ENCODE data around the gene FLNA. TPM values are rescaled to one million over a fixed set of nuclear protein-coding genes. Genes with fewer than 3 reads are reported as not detected.

Gene FLNA
- total RNA-seq, 1 experiment from 2014 or later = 409 TPM

DNA sequence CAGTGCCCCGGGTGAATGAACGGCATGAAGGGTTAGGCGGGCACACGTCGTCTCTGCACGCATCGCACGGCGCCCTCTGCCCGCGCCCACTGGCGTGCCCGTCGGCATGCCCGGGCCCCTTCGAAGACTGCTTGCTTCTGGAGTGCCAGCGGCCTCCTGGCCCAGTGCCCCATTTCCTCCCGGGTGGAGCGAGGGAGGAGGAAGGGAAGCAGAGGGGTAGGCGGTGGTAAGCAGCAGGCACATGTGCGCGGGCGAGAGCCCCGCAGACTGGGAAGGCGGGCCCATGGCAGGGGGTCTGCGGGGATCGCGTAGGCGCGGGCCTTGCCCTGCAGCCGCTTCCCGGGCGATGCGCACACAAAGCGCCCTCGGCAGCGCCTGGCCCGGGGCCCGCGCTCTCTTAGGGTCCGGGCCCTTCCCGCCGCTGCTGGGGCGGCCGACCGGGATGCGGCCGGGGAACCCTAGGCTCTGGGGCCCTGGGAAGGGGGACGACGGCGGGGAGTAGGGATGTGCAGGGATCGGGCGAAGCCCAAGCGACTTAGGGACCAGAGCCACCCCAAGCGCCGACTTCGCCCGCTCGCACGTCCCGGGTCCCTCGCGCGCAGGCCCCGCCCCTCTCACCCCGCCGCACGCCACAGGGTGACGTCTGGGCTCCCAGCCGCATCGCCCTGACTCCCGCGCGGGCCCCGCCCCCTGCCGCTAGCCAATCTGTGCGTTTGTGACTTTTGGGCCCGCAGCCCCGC, 3.8 kb upstream of the FLNA start:
- peak; percentile 60 for DNase-seq (ENCODE audit: low spot score)

- no peak for DNase-seq (ENCODE audit: low spot score)
Measured at GRCh38 chrX:154376774-154377173, 2.3 kb upstream of the FLNA start.

- no peak for DNase-seq (ENCODE audit: low spot score)
Measured at GRCh38 chrX:154375156-154375504, 696 bp upstream of the FLNA start.

GRCh38 chrX:154373340-154374306, 811 bp downstream of the FLNA start:
- DNase-seq (ENCODE audit: low spot score) = peak; percentile 78

GRCh38 chrX:154372612-154373022, 1.8 kb downstream of the FLNA start:
- no peak for DNase-seq (ENCODE audit: low spot score)

DNA sequence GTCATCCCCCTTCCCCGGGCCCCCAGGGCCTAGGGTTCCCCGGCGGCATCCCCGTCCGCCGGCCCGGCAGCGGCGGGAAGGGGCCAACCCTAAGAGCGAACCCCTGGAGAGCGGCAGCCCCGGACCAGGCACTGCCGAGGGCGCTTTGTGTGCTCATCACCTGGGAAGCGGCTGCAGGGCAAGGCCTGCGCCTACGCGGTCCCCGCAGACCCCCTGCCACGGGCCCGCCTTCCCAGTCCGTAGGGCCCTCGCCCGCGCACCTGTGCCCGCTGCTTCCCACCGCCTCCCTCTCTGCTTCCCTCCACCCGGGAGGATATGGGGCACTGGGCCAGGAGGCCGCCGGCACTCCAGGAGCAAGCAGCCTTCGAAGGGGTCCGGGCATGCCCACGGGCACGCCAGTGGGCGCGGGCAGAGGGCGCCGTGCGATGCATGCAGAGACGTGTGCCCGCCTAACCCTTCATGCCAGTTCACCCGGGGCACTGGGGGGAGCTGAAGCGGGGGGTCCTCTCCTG, 2.6 kb downstream of the FLNA start:
- DNase-seq (ENCODE audit: low spot score) = no peak

- DNase-seq (ENCODE audit: low spot score) = peak; percentile 93
Measured at GRCh38 chrX:154371017-154371788, 3.2 kb downstream of the FLNA start.

DNA sequence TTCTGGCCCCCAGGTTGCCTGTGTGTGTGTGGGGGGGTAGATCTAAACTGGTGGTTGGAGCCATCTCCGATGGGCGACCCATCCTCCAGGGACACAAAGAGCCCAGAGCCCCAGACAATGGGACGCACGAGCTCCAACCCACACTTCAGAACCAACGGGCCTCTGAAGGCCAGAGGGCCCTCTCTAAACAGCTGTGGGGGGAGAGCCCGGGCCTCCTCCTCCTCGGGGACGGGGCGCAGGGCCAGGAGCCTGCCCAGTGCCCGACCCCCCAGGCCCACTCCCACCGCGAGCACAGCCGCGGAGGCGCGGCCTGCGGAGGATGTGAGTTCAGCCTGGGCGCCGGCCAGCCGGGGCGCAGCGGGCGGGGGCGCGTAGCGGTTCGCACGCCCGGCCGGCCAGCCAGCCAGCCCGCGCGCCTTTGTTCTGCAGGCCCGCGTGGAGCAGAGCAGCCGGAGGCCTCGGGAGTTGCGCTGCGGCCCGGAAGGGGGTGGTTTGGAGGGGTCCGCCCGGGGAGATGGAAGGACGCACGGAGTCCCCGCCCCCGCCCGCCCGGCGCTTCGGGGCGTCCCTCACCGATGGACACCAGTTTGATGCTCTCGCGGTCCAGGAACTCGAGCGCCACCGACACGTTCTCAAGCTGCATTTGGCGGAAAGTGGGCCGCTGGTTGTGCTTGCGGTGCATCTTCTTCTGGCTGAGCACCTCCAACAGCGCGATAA, 4.0 kb downstream of the FLNA start:
- DNase-seq (ENCODE audit: low spot score) = no peak

DNA sequence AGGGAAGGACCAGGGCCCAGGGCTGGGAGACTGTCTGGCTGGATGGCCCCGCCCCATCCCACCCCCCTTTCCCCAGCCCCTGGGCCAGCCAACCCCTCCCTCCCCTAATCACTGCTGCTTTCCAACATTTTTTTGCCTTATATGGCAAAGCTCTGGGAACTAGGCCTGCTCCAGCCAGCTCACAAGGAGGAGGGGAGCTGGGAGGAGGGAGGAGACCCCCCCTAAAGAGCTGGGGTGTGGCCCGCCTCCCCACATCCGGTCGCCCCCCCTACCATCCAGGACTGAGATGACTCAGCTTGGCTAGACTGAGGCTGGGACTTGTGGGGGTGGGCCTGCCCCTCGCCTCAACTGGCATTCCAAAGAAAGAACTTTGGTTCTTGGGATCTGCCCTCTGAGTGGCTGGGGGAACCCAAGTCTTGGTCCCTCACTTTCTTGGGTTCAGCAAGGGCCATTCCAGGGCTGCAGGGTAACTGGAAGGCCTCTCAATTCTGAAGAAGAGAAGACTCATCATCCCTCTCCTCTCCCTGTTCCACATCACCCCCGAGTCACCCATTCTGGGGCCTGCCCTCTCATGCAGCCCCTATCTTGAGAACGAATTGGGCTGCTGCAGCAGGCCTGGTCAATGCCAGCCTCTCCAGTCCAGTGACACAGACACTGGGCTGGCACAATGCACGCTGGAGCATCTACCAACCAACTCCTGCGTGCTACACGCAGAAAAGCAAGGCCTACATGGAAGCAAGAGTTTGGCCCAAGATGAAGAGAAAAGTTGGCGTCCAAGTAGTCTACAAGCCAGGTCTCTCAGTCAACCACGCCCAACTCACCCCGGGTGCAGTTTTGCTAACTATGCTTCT, 4.8 kb downstream of the FLNA start:
- peak; percentile 95 for DNase-seq (ENCODE audit: low spot score)

DNA sequence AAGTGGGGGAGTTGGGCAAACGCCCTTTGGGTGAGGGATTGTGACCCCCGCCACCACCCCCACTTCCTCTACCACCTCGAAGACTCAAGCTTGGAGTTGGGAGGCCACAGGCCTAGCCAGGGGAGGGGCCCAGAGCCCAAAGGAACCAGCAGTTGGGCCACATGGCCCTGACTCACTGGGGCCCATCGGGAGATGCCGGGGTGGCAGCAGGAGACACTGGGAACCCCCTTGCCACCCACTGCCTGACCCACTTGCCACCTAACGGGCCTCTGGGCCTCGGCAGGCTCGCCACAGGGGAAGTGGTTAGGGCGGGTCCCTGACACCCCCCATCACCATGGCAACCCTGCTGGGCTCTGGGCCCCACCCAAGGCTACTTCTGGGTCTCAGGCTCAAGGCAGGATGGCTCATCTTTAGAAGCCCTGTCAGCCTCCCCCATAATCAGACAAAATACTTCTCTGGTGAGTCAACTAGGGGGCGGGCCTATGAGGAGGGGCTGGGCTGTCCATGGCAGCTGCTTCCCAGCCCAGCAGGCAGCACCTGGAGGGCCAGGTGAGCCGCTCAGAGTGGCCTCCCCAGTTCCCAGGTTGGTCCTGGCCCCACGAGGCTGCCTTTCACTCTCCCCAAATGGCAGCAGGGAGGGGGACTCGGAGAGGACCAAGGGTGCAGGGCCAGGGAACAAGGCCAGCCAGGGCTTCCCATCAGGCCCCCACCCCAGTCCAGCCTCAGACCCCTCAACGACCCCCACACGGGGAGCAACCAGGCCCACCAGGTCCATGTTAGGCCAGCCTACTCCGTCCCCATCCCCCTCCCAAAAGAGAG, 5.6 kb downstream of the FLNA start:
- DNase-seq (ENCODE audit: low spot score) = peak; percentile 86

DNA sequence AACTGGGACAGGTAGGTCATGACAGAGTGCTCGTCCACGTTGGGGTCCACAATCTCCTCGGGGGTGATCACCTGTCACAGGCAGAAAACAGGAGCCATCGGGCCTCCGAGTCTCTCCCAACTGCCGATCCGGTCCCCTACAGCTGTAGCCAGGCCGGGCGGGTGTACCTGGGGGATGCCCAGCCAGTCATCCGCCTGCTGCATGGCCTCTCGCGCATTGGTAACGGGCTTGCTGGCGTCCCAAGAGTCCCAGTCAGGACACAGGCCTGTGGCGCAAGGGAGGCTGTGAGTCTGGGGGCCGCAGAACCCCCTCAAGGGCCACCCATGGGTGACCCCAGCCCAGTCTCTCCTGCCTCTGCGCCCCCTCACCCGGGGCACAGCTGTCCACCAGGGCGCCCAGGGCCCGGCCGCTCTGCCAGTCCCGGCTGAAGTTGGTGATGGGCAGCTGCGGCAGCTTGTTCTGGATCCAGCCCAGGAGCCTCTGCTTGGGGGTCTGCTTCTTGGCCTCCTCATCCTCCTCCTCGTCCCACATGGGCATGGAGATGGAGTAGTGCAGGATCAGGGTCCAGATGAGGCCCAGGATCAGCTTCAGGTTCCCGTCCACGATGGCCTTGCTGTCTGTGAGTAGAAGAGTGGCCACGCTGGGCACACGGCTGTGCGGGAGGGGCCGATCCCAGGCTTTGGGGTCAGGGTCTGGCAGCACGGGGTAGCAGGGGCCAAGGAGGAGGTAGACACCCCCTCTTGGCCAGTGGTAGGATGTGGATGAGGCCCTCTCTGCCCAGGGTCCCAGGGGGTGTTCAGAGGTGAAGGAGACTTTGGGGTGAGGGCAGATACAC, 6.7 kb downstream of the FLNA start:
- no peak for DNase-seq (ENCODE audit: low spot score)

DNA sequence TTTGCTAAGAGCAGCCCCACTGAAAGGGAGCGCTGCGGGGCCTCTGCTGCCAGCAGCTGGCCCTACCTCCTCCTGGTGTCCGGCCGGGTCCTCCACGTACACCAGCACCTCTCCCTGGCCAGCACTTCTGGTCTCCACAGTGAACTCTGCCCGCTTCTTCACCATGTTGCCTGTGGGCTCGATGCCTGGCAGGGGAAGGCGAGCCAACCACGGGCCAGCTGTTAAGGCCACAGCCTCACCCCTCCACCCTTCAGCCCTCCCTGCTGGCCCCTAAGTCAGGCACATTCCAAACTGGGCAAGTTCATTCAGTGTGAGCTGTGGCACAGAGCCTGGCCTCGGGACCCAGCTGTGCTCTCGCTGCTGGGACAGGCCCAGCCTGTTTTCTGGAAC, 7.8 kb downstream of the FLNA start:
- no peak for DNase-seq (ENCODE audit: low spot score)

- DNase-seq (ENCODE audit: low spot score) = no peak
Measured at GRCh38 chrX:154365997-154366665, 8.3 kb downstream of the FLNA start.

GRCh38 chrX:154365052-154365600, 9.3 kb downstream of the FLNA start:
- DNase-seq (ENCODE audit: low spot score) = no peak

DNA sequence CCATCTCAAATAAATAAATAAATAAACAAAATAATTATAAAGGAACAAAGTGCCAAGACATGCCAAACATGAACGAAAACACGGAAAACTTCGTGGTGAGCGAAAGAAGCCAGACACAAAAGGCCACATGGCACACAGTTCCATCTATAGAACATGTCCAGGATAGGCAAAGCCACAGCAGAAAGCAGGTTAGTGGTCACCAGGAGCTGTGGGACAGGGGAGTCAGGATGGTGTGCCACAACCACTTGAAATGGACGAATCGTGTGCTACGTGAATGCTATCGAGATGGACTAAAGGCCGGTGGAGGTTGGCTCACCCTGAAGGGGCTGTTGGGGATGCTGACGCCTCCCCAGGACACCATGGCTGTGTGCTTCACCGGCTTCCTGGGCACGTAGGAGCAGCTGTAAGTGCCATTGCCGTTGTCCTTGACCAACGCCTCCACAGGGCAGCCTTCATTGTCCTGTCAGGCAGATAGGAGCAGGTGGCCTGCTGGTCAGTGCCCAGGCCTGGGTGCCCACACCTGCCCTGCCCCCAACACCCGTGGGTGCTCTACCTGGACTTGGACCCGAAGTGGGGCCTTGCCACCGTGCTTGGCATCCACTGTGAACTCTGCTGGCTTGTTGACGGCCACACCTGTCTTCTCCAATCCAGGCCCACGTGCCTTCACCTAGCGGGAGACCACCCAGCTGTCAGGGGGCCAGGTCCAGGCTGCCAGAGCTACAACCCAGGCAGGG, 10.6 kb downstream of the FLNA start:
- no peak for DNase-seq (ENCODE audit: low spot score)

DNA sequence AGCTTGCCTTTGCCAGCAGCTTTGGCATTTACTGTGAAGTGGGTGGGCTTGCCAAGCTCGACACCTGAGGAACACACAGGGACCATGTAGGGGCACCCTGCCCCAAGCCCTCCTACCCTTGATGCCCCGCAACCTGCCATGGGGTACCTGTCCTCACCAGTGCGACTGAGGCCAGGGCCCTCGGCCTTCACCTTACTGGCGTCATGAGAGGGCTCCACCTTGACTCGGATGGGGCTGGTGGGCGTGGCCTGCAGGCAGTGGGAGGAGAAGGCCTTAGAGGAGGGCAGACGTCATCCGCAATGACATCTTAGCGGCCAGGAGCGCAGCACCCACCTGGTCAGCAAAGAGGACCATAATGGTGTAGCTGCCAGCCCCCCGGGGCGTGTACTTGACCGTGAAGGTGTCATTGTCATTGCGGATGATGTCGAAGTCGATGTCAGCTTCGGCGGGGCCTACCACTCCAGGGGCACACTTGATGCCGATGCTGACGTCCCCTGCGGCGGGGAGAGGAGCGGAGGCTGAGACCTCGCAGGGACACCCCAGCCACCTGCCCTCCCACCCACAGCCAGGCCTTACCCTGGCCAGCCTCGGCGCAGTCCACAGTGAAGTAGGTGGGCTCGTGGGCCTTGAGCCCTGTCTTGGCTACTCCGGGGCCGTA, 12.2 kb downstream of the FLNA start:
- DNase-seq (ENCODE audit: low spot score) = no peak

Measured in H4 (cell line).